Activated B cell treated with CpG ODN at 0.5 μM for 24 hours (primary cell): ENCODE measurements around the gene COL1A2. TPM values are rescaled to one million over a fixed set of nuclear protein-coding genes. Genes with fewer than 3 reads are reported as not detected.

Source experiments
- ATAC-seq: fragments of 200-7000 bp; cut with Tn5 transposase; one replicate; pipeline ENCODE4 v1.10.0; 2021; ENCODE audit warnings: low read depth, mild to moderate bottlenecking, moderate library complexity
- CTCF ChIA-PET: fragments of 350-600 bp; sonication (Branson Sonifier 250); formaldehyde crosslinking; loops from one replicate; lab custom pipeline; 2021; ENCODE audit warnings: antibody characterized with exemption; lab: Charles Lee
- POLR2A ChIA-PET: fragments of 350-600 bp; sonication (Branson Sonifier 250); formaldehyde crosslinking; loops from one replicate; lab custom pipeline; 2021; ENCODE audit warnings: antibody characterized with exemption; lab: Charles Lee
- DNase-seq: peaks from one replicate; pipeline ENCODE4 v3.0.0; 2022
- H3K27ac Mint-ChIP-seq: one replicate; pipeline ENCODE4 v1.8.0; 2020; ENCODE audit warnings: mixed read lengths
- H3K27me3 Mint-ChIP-seq: one replicate; pipeline ENCODE4 v1.8.0; 2021; ENCODE audit warnings: mixed read lengths
- H3K36me3 Mint-ChIP-seq: one replicate; pipeline ENCODE4 v1.8.0; 2021; ENCODE audit warnings: low read depth, mixed read lengths
- H3K4me1 Mint-ChIP-seq: one replicate; pipeline ENCODE4 v1.8.0; 2021; ENCODE audit warnings: mixed read lengths
- H3K4me3 Mint-ChIP-seq: one replicate; pipeline ENCODE4 v1.8.0; 2020; ENCODE audit warnings: mild to moderate bottlenecking, mixed read lengths
- H3K9me3 Mint-ChIP-seq: one replicate; pipeline ENCODE4 v1.8.0; 2020; ENCODE audit warnings: mixed read lengths
- intact Hi-C: fragments of 100-400 bp; cut with micrococcal nuclease; formaldehyde crosslinking; loops from one replicate; pipeline ENCODE4 v1.15.1; 2024
- total RNA-seq: library from RNA; stranded (reverse); gene quantifications from 2 replicates; pipeline ENCODE4 v1.2.3, GENCODE V29; 2022
- TF ChIP-seq, protein P1 (sequence below): fragments of 200-600 bp; IDR thresholded peaks from one replicate; pipeline ENCODE4 v1.8.0; 2022; ENCODE audit warnings: antibody characterized with exemption, mild to moderate bottlenecking

The COL1A2 gene
- total RNA-seq, 1 donor from 2014 or later = not detected

- DNase-seq = no peak
Measured at GRCh38 chr7:94393246-94394108, 1.2 kb upstream of the COL1A2 start.

GRCh38 chr7:94394109-94394436 lies 622 bp upstream of the COL1A2 start:
- H3K36me3 Mint-ChIP-seq = no peaks in the 10 kb centered on the region
- no peak overlapping the region for H3K27ac Mint-ChIP-seq
- intact Hi-C loops = loop anchor here (2.0 to 5.0 kb wide), 2 partner anchors 41 to 48 kb away; no protein-coding TSS in a partner anchor
- ChIA-PET CTCF (interaction anchor here (0.9 to 2.6 kb wide), 3 partner anchors 9 to 595 kb away, joined by 3 to 19 read pairs (median 17); no protein-coding TSS in a partner anchor), POLR2A (interaction anchor here (0.6 kb wide), 1 partner anchor 411 kb away, joined by 8 read pairs; no protein-coding TSS in a partner anchor)
- peaks cover 32% of the 10 kb centered on the region for H3K27me3 Mint-ChIP-seq
- H3K4me3 Mint-ChIP-seq = no peak overlapping the region
- DNase-seq (no peak), ATAC-seq (no peak)
- H3K9me3 Mint-ChIP-seq = no peaks in the 10 kb centered on the region
- TF ChIP-seq, protein P1, sequence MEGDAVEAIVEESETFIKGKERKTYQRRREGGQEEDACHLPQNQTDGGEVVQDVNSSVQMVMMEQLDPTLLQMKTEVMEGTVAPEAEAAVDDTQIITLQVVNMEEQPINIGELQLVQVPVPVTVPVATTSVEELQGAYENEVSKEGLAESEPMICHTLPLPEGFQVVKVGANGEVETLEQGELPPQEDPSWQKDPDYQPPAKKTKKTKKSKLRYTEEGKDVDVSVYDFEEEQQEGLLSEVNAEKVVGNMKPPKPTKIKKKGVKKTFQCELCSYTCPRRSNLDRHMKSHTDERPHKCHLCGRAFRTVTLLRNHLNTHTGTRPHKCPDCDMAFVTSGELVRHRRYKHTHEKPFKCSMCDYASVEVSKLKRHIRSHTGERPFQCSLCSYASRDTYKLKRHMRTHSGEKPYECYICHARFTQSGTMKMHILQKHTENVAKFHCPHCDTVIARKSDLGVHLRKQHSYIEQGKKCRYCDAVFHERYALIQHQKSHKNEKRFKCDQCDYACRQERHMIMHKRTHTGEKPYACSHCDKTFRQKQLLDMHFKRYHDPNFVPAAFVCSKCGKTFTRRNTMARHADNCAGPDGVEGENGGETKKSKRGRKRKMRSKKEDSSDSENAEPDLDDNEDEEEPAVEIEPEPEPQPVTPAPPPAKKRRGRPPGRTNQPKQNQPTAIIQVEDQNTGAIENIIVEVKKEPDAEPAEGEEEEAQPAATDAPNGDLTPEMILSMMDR = no peak
- H3K4me1 Mint-ChIP-seq = peaks cover 11% of the 10 kb centered on the region

More at GRCh38 chr7:94393246-94394108, 1.2 kb upstream of the COL1A2 start:
- Mint-ChIP-seq H3K27ac (no peak overlapping the region), H3K9me3 (no peaks in the 10 kb centered on the region), H3K36me3 (no peaks in the 10 kb centered on the region), H3K4me3 (no peak overlapping the region), H3K4me1 (peaks cover 11% of the 10 kb centered on the region), H3K27me3 (peaks cover 36% of the 10 kb centered on the region)
- POLR2A ChIA-PET = interaction anchor here (0.6 kb wide), 1 partner anchor 411 kb away, joined by 8 read pairs; no protein-coding TSS in a partner anchor
- ATAC-seq = no peak
- intact Hi-C loops = loop anchor here (2.0 to 5.0 kb wide), 2 partner anchors 41 to 49 kb away; no protein-coding TSS in a partner anchor
- CTCF ChIA-PET = interaction anchor here (0.9 to 2.6 kb wide), 3 partner anchors 10 to 595 kb away, joined by 3 to 19 read pairs (median 17); no protein-coding TSS in a partner anchor
- TF ChIP-seq, protein P1 = no peak

DNA sequence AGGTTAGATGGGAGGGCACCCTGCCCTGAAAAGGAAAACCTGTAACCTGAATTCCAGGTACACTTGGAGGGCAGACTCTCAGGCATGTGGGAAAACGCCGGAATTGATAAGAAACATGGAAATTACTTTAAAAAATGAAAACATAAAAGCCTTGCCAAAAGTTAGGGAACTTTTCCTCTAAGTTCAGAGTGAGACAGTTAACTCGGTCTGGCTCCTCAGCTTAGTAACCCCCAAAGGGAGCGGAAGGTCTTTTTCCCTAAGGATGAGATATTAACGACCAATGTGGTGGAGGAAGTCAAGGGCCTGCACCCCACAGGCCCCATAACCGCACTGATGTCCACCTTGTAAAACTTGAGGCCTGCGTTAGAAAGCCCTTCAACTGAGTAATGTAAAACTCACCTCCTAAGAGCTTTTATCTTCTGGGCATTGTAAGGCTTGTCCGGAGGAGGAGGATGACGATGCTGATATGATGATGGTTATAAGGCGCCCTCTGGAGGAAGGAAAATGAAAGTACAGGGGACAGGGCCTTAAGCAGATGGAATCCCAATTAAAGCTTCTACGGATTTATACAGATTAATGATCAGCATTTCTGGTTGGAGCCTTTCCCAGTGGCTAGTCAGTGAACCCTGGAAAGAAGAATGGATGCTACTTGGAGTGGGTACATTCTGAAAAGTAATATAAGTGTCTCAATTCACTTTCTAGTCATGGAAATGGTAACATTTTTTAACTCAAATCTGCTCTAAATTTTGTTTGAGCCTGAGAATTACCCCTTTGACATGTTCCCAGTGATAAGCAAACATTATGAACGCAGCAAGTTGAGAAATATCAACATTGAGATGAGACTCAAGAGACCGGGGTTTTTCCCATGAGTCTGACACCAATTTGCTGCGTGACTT lies 694 bp downstream of the COL1A2 start:
- H3K9me3 Mint-ChIP-seq = no peaks in the 10 kb centered on the region
- H3K4me1 Mint-ChIP-seq = peaks cover 11% of the 10 kb centered on the region
- peaks cover 30% of the 10 kb centered on the region for H3K27me3 Mint-ChIP-seq
- ChIA-PET CTCF (interaction anchor here (0.5 to 2.6 kb wide), 19 partner anchors 9 to 1154 kb away, joined by 3 to 19 read pairs (median 3); partner anchors contain the start of gene GNGT1), POLR2A (no interaction called here)
- H3K4me3 Mint-ChIP-seq = peak overlapping the region; percentile 67
- ATAC-seq (peak; percentile 91), DNase-seq (no peak)
- no peaks in the 10 kb centered on the region for H3K36me3 Mint-ChIP-seq
- intact Hi-C loops = loop anchor here (1.0 to 5.0 kb wide), 11 partner anchors 43 to 1150 kb away; no protein-coding TSS in a partner anchor
- H3K27ac Mint-ChIP-seq = no peak overlapping the region
- TF ChIP-seq, protein P1 = peak; percentile 75

DNA sequence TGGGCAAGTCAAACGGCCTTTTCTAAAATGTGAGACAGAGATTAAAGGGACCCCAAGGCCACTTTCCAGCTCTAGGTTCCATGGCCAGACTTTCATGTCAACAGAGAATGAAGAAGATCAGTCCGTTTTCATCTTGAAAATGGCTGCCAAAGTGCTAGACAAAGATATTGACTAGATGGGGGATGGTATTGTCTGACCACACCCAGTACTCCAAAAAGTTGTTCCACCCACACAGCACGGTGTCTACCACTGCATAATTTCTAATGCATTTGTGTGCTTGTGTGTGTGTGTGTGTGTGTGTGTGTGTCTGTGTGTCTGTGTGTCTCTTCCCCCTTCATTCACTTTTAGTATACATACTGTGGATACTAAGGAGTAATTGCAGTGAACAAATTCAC lies 1.3 kb downstream of the COL1A2 start:
- intact Hi-C loops = loop anchor here (5.0 kb wide), 2 partner anchors 99 to 119 kb away; no protein-coding TSS in a partner anchor
- Mint-ChIP-seq H3K4me1 (peaks cover 11% of the 10 kb centered on the region), H3K27me3 (peaks cover 35% of the 10 kb centered on the region), H3K36me3 (no peaks in the 10 kb centered on the region), H3K9me3 (no peaks in the 10 kb centered on the region), H3K4me3 (no peak overlapping the region), H3K27ac (no peak overlapping the region)
- ChIA-PET CTCF (interaction anchor here (0.5 to 2.6 kb wide), 15 partner anchors 9 to 1154 kb away, joined by 3 to 19 read pairs (median 3); partner anchors contain the start of gene GNGT1), POLR2A (no interaction called here)
- ATAC-seq (no peak), DNase-seq (no peak)
- TF ChIP-seq, protein P1 = no peak
